GM19455 (cell line): ENCODE measurements around the gene SPEG.

Experiments
- ATAC-seq: cut with Tn5 transposase; IDR thresholded peaks from one replicate; pipeline ENCODE4 v1.9.1; 2021; ENCODE audit not compliant: unreplicated experiment

The SPEG gene

GRCh38 chr2:219492575-219492974 lies 57.9 kb downstream of the SPEG start:
- no peak for ATAC-seq

GRCh38 chr2:219493086-219493485 lies 58.4 kb downstream of the SPEG start:
- ATAC-seq: no peak

- ATAC-seq: no peak
Observed at GRCh38 chr2:219494952-219495530, 60.4 kb downstream of the SPEG start.

GRCh38 chr2:219495531-219496122 lies 61.0 kb downstream of the SPEG start:
- ATAC-seq: no peak

- ATAC-seq: no peak
Observed at GRCh38 chr2:219496247-219496824, 61.7 kb downstream of the SPEG start.

- no peak for ATAC-seq
Observed at GRCh38 chr2:219496825-219497494, 62.3 kb downstream of the SPEG start.

- peak; percentile 24 for ATAC-seq
Observed at GRCh38 chr2:219497495-219498279, 63.0 kb downstream of the SPEG start.

- peak; percentile 94 for ATAC-seq
Observed at GRCh38 chr2:219498280-219499057, 63.8 kb downstream of the SPEG start, which contains the start of gene GMPPA. GMPPA (plus strand) TSS chr2:219498891; CDS start chr2:219499976, 1,085 bp downstream.

GRCh38 chr2:219499058-219499307 lies 64.3 kb downstream of the SPEG start:
- ATAC-seq: peak; percentile 4

GRCh38 chr2:219499555-219499954 lies 64.9 kb downstream of the SPEG start:
- ATAC-seq: no peak

GRCh38 chr2:219500135-219500534 lies 65.5 kb downstream of the SPEG start:
- ATAC-seq: no peak

- no peak for ATAC-seq
Observed at GRCh38 chr2:219501849-219502248, 67.2 kb downstream of the SPEG start.

- no peak for ATAC-seq
Observed at GRCh38 chr2:219502618-219503017, 68.0 kb downstream of the SPEG start.

GRCh38 chr2:219505585-219505984 lies 70.9 kb downstream of the SPEG start:
- no peak for ATAC-seq

GRCh38 chr2:219506153-219506801 lies 71.6 kb downstream of the SPEG start:
- no peak for ATAC-seq

- no peak for ATAC-seq
Observed at GRCh38 chr2:219506802-219507526, 72.3 kb downstream of the SPEG start.

- ATAC-seq: no peak
Observed at GRCh38 chr2:219507581-219508443, 73.2 kb downstream of the SPEG start.

- ATAC-seq: no peak
Observed at GRCh38 chr2:219508444-219508734, 73.7 kb downstream of the SPEG start.
